ENCODE measurements around the gene FLT3LG. TPM values are rescaled to one million over a fixed set of nuclear protein-coding genes. Genes with fewer than 3 reads are reported as not detected.
A peak's percentile ranks its signal among the peaks of the same experiment; 100 is the strongest.

FLT3LG gene
- total RNA-seq, 1 donor from 2014 or later, result 1.9 TPM

GRCh38 chr19:49436381-49437017, 37.5 kb upstream of the FLT3LG start:
- H3K27ac Mint-ChIP-seq (ENCODE audit: unreplicated experiment), result no peak overlapping the region
- TF ChIP-seq CTCF (IDR thresholded peaks at IDR 0.05), result no peak
- no peak overlapping the region for H3K4me3 Mint-ChIP-seq (ENCODE audit: unreplicated experiment)
- H3K4me1 Mint-ChIP-seq (ENCODE audit: low read depth), result peaks cover 8% of the 10 kb centered on the region
- H3K36me3 Mint-ChIP-seq (ENCODE audit: low read depth), result no peaks in the 10 kb centered on the region
- DNase-seq (ENCODE audit: low spot score), result no peak
- no peaks in the 10 kb centered on the region for H3K9me3 Mint-ChIP-seq (ENCODE audit: low read depth)
- peaks cover 76% of the 10 kb centered on the region for H3K27me3 Mint-ChIP-seq (ENCODE audit: low read depth)

- no peak overlapping the region for H3K4me3 Mint-ChIP-seq (ENCODE audit: unreplicated experiment)
- no peak for DNase-seq (ENCODE audit: low spot score)
- no peaks in the 10 kb centered on the region for H3K9me3 Mint-ChIP-seq (ENCODE audit: low read depth)
- H3K36me3 Mint-ChIP-seq (ENCODE audit: low read depth), result no peaks in the 10 kb centered on the region
- peaks cover 15% of the 10 kb centered on the region for H3K4me1 Mint-ChIP-seq (ENCODE audit: low read depth)
- peaks cover 79% of the 10 kb centered on the region for H3K27me3 Mint-ChIP-seq (ENCODE audit: low read depth)
- TF ChIP-seq CTCF (IDR thresholded peaks at IDR 0.05), result no peak
- no peak overlapping the region for H3K27ac Mint-ChIP-seq (ENCODE audit: unreplicated experiment)
Measured at GRCh38 chr19:49437231-49437630, 36.8 kb upstream of the FLT3LG start.

- H3K4me1 Mint-ChIP-seq (ENCODE audit: low read depth), result peaks cover 18% of the 10 kb centered on the region
- TF ChIP-seq CTCF (IDR thresholded peaks at IDR 0.05), result no peak
- H3K9me3 Mint-ChIP-seq (ENCODE audit: low read depth), result no peaks in the 10 kb centered on the region
- H3K36me3 Mint-ChIP-seq (ENCODE audit: low read depth), result no peaks in the 10 kb centered on the region
- H3K27me3 Mint-ChIP-seq (ENCODE audit: low read depth), result peaks cover 76% of the 10 kb centered on the region
- no peak for DNase-seq (ENCODE audit: low spot score)
- no peak overlapping the region for H3K27ac Mint-ChIP-seq (ENCODE audit: unreplicated experiment)
- H3K4me3 Mint-ChIP-seq (ENCODE audit: unreplicated experiment), result no peak overlapping the region
Measured at GRCh38 chr19:49438261-49438660, 35.8 kb upstream of the FLT3LG start.

GRCh38 chr19:49439836-49440235, 34.2 kb upstream of the FLT3LG start:
- Mint-ChIP-seq H3K36me3 (ENCODE audit: low read depth) (no peaks in the 10 kb centered on the region), H3K27me3 (ENCODE audit: low read depth) (peaks cover 72% of the 10 kb centered on the region), H3K4me1 (ENCODE audit: low read depth) (peaks cover 21% of the 10 kb centered on the region), H3K9me3 (ENCODE audit: low read depth) (no peaks in the 10 kb centered on the region), H3K4me3 (ENCODE audit: unreplicated experiment) (no peak overlapping the region), H3K27ac (ENCODE audit: unreplicated experiment) (no peak overlapping the region)
- no peak for TF ChIP-seq CTCF (IDR thresholded peaks at IDR 0.05)
- no peak for DNase-seq (ENCODE audit: low spot score)

GRCh38 chr19:49440439-49441209, 33.4 kb upstream of the FLT3LG start:
- H3K27me3 Mint-ChIP-seq (ENCODE audit: low read depth), result peaks cover 64% of the 10 kb centered on the region
- TF ChIP-seq CTCF (IDR thresholded peaks at IDR 0.05), result no peak
- H3K36me3 Mint-ChIP-seq (ENCODE audit: low read depth), result no peaks in the 10 kb centered on the region
- DNase-seq (ENCODE audit: low spot score), result no peak
- no peak overlapping the region for H3K27ac Mint-ChIP-seq (ENCODE audit: unreplicated experiment)
- no peaks in the 10 kb centered on the region for H3K9me3 Mint-ChIP-seq (ENCODE audit: low read depth)
- peak overlapping the region; percentile 29 for H3K4me3 Mint-ChIP-seq (ENCODE audit: unreplicated experiment)
- H3K4me1 Mint-ChIP-seq (ENCODE audit: low read depth), result peaks cover 21% of the 10 kb centered on the region
